ENCODE measurements around the gene CLASP1.

DNA sequence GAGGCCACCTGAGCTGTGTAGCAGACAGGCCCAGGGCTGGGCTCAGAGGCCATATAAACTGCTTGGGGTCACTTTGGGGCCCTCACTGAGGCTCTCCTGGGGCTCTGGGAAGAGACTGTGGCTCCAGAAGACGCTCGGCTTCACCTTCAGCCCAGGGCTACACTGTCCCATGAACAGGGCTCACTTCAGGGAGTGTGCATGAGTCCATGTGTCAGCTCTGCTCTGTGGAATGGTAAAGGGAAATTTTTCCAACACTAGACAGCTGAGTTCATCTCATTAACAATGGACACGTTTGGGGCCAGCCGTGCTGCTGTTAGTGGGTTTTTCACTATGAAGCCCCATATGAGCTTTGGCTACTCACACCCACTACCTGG, 298.9 kb downstream of the CLASP1 start:
- TF ChIP-seq, protein P1, sequence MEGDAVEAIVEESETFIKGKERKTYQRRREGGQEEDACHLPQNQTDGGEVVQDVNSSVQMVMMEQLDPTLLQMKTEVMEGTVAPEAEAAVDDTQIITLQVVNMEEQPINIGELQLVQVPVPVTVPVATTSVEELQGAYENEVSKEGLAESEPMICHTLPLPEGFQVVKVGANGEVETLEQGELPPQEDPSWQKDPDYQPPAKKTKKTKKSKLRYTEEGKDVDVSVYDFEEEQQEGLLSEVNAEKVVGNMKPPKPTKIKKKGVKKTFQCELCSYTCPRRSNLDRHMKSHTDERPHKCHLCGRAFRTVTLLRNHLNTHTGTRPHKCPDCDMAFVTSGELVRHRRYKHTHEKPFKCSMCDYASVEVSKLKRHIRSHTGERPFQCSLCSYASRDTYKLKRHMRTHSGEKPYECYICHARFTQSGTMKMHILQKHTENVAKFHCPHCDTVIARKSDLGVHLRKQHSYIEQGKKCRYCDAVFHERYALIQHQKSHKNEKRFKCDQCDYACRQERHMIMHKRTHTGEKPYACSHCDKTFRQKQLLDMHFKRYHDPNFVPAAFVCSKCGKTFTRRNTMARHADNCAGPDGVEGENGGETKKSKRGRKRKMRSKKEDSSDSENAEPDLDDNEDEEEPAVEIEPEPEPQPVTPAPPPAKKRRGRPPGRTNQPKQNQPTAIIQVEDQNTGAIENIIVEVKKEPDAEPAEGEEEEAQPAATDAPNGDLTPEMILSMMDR (conservative IDR thresholded peaks at IDR 0.05; ENCODE audit: low read depth in 2 of 2), result no peak
- no peak for TF ChIP-seq POLR2AphosphoS5 (IDR thresholded peaks at IDR 0.05; ENCODE audit: low read depth)
- TF ChIP-seq EZH2phosphoT487 (IDR thresholded peaks at IDR 0.05; ENCODE audit: unreplicated experiment), result no peak
- TF ChIP-seq, protein P2, sequence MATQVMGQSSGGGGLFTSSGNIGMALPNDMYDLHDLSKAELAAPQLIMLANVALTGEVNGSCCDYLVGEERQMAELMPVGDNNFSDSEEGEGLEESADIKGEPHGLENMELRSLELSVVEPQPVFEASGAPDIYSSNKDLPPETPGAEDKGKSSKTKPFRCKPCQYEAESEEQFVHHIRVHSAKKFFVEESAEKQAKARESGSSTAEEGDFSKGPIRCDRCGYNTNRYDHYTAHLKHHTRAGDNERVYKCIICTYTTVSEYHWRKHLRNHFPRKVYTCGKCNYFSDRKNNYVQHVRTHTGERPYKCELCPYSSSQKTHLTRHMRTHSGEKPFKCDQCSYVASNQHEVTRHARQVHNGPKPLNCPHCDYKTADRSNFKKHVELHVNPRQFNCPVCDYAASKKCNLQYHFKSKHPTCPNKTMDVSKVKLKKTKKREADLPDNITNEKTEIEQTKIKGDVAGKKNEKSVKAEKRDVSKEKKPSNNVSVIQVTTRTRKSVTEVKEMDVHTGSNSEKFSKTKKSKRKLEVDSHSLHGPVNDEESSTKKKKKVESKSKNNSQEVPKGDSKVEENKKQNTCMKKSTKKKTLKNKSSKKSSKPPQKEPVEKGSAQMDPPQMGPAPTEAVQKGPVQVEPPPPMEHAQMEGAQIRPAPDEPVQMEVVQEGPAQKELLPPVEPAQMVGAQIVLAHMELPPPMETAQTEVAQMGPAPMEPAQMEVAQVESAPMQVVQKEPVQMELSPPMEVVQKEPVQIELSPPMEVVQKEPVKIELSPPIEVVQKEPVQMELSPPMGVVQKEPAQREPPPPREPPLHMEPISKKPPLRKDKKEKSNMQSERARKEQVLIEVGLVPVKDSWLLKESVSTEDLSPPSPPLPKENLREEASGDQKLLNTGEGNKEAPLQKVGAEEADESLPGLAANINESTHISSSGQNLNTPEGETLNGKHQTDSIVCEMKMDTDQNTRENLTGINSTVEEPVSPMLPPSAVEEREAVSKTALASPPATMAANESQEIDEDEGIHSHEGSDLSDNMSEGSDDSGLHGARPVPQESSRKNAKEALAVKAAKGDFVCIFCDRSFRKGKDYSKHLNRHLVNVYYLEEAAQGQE (IDR thresholded peaks at IDR 0.05; ENCODE audit: unreplicated experiment), result no peak
- no peak for TF ChIP-seq JUNB (IDR thresholded peaks at IDR 0.05; ENCODE audit: unreplicated experiment)
